ENCODE results near the gene CISD3.

The CISD3 gene

DNA sequence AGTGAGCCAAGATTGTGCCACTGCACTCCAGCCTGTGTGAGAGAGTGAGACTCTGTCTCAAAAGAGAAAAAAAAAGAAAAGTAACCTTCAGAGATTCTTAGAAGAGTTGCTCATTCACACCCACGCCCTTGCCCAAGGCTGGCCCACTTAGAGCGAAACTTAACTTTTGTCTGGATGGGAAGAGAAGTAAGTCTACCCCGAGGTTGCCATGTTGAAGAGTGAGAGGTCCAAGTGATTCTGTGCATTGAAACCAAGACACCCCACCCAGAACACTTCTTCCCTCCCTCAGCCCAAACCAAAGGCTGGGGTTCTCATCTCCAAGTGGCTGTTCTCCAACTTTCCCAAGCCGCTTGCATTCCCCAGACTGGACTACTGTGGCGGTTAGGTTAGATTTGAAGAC lies 2.4 kb upstream of the CISD3 start:
- peak; percentile 48 for DNase-seq (ENCODE audit: low read depth, low spot score)

DNA sequence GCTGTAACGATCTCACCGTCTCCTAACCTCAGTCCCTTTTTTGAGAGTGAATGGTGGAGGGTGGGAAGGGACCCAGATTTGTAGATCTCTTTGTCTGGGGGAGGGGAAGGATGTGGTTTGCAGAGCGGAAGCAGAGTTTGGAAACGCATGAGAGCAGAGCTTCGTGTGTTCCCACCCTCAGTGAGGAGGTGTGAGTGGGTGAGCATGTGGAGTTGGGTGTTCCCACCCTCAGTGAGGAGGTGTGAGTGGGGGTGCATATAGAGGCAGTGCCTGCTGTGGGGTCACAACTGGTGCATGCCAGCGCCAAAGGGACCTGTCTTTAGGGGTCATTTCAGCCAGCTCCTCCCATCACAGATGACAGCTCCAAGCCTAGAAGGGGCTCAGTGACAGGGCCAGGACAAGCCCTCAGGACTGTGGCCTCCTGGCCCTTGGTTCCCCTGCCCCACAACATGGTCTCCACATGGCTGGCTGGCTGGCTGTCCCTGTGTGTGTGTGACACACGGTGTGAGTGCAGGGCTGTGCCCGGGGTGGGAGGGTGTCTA lies 1.8 kb upstream of the CISD3 start:
- DNase-seq (ENCODE audit: low read depth, low spot score): peak; percentile 51

DNA sequence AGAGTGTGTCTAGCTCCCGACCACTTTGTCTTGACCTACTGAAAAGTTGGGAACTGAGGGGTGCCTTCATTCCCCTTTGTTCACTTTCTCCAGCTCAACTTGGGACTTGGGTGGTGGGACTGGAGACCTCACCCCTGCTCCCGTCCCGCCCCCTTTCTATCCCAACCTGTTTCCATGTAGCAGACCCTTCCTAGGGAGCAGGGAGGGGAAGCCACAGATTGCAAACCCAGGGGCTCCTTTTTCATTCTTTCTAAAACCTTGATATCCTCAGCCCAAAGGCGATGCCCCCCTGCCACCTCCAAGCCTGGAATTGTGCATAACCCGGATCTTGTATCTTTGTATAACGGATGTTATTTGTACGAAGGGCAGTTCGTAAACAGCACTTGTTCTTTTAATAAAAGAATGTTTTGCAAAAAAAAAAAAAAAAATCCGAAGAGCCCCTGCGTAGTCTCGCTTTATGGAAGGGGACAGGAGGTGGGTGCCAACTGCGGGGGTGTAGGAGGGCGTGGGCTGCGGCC lies 714 bp upstream of the CISD3 start:
- DNase-seq (ENCODE audit: low read depth, low spot score): no peak

DNA sequence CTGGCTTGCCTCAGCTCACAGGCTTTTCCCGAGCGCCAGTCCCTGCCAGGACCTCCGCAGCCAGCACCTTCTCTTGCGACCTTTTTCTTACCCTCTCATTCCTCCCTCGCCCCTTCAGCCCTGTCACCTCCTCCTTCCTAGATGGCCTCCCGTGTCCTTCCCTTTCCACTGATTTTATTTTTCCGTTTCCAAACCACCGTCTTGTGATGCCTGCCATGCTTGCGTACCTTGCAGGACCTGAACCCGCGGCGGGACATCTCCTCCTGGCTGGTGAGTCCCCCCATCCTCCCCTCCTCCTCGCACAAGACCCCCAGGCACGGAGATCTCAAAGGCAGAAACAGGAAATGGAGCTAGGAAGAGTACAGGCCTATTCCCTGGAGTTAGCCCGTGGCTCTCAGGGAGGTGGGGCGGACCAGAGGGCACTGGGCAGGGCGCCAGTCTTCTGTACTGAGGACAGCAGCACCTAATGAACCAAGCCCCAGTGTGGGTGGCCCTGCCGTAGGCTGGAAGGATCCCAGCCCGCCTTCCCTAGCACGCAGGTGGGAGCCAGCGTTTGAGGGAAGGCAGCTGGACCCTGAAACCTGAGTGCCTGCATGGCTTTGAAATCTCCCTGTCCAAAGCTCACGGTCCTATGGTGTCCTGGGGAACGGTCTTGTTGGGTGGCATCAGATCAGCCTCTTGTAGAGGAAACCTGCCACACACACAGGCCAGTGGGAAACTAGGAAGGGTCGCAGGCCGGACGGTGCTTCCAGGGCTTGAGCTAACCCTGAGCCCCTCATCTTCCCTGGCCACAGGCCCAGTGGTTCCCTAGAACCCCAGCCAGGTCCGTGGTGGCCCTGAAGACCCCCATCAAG lies 612 bp downstream of the CISD3 start:
- no peak for DNase-seq (ENCODE audit: low read depth, low spot score)

DNA sequence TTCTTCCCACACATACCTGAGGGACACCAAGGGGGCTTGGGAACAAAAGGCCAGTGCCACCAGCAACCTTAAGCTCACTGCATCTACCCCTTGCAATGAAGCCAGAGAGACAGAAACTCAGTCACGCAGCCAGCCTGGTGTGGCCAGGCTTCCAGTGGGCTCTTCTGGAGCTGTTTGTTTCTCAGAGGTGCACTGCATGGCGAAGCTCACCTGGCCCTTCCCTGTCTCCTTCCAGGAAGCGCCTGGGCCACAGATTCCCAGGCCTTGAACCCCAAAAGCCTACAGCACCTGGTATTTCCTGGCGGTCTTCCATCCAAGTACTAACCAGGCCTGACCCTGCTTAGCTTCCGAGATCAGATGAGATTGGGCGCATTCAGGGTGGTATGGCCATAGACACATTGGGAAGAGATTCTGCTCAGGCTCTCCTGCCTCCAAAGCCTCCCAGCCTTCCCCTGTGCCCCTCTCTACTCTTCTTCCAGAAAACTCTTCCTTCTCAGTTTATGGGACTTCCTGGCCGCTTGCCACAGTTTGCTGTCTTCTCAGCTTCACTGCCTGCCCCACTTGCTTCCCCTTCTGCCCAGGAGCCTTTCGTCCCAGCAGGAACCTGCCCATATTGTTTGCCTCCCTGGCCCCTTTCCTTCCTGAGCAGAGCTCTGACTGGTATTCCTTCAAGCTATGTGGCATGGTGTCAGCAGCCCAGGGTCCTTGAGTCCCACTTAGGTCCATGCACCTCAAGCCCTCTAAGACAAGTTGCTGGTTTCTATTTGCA lies 1.6 kb downstream of the CISD3 start:
- no peak for DNase-seq (ENCODE audit: low read depth, low spot score)

DNA sequence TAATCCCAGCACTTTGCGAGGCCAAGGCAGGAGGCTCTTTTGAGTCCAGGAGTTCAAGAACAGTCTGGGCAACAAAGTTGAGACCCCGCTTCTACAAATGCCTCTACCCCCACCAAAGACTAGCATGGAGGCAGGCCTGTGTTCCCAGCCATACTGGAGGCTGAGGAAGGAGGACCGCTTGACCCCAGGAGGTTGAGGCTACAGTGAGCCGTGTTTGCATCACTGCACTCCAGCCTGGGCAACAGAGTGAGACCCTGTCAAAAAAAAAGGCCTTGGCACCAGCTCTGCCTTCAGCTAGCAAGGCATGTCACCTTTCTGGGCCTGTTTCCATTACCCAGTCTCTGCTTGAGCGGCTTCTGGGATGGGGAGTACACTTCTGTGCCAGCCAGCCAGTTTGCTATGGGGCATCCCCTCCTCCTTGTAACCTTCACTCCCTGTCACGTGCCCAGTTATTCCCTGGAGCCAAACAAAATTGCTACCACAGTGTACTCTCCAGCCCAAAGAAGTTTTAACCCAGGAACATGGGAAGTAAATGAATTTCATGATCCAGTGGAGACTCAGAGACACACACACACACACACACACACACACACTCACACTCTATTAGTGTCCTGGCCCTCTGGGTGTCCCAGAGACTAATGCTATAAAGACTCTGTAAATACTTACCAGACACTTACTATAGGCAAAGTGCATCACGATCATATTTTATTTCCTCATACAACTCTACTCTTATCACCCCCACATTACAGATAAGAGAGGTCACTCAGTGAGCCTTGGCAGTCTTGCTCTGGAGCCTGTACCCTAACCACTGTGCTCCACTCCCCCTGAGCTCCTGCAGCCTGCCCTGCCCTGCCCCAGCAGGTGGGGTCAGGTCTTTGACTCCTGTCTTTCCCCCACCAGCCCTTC lies 2.5 kb downstream of the CISD3 start:
- no peak for DNase-seq (ENCODE audit: low read depth, low spot score)

DNA sequence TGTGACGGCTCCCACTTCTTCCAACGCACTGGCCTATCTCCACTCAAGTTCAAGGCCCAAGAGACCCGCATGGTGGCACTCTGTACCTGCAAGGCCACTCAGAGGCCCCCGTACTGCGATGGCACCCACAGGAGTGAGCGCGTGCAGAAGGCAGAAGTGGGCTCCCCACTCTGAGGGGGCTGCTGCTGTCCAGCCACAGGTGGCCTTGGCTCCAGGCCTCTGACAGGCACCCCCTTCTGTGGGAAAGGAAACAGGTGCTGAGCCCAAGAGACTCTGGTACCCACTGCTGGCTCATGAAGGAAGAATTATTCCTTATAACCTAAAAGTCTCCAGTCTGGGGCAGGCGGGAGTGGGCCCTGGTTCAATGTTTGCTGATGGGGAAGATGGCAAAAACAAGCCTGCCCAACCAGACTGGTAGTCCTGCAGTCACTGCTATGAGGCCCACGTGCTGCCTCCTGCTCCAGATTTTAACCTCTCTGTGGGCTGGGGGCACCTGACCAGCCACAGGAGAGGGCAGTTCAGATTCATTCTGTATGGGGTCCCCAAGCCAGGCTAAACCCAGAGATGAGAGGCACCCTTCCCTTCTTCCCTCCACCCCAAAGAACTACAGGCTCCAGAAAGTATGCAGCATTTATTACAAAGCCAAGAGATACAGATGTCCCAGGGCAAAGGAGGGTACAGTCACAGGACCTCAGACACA lies 3.3 kb downstream of the CISD3 start:
- no peak for DNase-seq (ENCODE audit: low read depth, low spot score)

DNA sequence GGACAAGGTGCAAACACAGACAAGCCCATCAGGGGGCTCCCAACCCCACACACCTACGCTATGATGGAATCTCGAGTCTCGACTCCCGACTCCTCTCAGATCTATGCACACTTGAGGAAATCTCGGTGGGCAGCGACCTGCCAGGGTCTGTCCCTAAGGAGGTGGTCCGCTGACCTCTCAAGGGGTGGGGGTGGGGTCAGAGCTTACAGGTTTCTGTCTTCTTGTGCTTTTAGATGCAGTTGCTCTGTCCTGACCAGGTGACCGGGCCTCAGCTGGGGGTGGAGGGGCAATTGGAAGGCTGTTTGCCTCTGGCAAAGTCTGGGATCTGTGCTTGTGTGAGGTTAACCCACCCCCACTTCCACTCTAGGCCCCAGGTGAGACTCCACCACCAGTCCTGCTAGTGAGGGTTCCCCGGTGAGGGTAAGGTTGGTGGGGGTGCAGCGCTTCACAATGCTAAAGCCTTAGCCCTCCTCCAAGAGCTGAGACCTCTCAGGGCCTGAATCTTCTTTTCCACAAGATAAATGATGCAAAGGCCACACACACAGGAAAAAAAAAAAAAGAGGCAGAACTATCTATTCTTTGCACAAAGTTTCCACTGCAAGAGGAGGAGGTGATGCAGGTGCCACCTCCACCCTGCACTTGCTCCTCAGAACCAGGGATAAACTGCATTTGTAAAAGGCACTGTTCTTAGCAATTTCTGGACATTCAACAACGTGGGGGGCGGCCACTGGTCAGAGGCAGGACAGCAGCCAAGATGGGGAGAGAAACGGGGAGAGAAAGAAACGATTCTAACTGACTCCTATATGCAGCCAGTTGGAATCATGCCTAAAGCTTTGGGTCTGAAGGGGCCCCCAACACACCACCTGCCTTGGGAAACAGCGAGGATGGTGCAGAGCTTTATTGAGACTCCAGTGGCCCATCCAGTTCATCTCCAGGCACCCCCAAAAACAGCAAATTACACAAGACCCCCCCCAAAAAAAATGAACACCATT lies 4.1 kb downstream of the CISD3 start:
- no peak for DNase-seq (ENCODE audit: low read depth, low spot score)

DNA sequence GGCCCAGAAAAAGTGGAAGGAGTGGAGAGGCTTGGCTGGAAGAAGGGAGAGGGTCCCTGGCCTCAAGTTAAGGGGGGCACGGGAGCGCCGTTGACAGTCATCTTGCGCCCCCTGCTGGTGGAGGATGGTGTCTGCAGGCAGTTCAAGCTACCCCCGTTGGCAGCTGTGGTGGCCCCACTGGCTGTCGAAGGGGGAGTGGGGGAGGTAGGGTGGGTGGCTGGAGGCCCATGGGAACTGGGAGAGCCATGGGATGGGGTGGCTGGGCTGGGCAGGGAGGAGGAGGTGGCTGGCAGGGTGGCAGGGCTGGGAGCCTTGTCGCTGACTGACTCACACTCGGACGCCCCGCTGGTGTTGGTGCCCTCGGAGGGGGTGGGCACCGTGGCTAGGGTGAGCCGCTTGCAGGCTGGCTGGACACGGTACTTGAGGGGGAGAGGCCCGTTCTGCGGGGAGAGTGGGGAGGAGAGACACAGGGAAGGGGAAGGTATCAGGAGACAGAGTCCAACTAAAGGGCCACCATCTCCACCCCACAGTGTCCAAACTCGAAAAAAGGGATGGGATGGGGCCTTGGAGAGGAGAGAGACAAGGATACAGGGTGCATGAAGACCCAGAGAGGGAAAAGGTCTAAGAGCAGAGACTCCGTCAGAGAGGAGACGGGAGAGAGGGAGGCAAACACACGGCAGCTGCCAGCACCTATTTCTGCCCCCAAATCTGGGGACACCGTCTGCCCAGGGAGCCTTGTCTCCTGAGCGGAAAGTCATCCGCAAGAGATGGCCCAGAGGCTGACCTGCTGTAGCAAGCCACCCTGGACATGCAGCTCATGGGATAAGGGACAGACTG lies 5.2 kb downstream of the CISD3 start:
- DNase-seq (ENCODE audit: low read depth, low spot score): peak; percentile 65

DNA sequence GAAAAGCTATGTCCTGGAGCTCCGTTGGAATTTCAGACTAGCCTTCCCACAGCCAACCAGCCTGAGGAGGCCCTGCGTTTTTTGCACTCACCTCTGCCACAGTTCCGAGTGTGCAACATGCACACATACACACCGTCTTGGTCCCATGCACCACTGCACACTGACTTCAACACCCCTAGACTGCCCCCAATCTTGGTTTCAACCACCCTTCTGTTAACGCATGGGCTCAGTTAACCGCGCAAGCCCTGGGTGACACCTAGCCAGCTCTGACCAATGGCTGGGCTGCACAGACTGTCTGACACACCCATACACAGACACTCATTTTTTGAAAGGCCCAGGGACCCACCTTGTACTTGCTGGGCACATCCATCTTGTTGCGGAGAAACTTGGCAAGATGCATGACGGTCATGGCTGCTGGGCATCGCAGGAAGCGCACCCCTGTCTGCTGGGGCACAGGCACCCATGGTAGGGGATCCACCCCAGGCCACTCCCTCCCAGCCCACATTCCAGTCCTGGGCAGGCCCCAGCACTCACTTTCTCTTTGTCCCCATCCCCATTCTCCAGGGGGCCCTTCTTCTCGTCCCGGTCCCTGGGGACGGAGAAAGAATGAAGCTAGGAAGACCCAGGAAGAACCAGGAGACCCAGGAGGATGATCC lies 8.0 kb downstream of the CISD3 start:
- no peak for DNase-seq (ENCODE audit: low read depth, low spot score)

DNA sequence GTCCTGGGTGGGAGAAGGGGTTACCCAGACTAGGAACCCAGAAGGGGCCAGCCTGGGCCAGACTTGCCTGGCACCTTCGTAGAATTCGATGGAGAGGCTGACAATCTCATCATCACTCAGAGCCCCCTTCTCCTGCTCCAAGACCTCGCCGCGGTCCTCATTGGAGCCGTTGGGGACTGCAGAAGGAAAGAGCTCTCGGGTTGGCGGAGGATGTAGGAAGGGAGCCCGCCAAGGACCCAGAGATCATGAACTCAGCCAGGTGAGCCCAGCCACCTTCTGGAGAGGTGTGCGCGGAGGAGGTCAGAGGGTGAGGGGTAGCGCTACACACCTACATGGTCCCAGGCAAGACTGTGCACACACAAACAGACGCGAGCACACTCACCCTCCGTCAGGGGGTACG lies 8.5 kb downstream of the CISD3 start:
- DNase-seq (ENCODE audit: low read depth, low spot score): no peak

DNA sequence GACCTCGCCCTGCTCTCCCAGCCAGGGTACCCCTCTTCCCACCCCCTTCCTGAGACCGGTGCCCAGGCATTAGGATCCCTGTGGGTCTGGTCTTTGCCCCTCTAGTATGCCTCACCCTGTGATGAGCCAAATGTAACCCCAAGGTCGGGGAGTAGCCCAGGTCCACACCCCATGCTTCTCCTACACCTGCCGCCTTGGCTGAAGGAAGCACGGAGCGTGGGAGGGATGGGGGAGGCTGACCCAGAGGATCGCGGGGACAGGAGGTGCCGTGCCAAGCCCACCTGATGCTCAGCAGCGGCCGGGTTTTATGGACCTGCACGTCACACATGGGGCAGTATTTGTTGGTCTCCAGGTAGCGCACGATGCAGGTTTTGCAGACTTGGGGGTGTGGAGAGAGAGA lies 9.2 kb downstream of the CISD3 start:
- DNase-seq (ENCODE audit: low read depth, low spot score): no peak

DNA sequence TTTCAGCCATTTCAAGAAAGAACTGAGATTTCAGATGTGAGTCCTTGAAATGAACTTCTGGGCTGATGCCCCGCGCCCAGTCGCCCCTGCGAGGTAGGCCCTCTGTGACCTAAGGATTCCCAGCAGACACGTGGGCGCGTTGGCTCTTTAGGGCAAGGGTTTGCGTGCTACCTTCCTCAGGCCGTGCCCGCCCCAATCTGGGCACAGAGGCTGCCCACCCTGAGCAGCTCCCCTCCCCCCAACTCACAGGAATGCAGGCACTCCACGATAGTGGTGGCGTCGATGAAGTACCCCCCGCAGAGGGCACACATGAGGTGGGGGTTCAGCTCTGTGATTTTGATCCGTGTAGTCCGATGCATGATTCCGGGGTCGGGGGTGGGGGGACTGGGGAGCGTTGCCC lies 9.9 kb downstream of the CISD3 start:
- DNase-seq (ENCODE audit: low read depth, low spot score): no peak

DNA sequence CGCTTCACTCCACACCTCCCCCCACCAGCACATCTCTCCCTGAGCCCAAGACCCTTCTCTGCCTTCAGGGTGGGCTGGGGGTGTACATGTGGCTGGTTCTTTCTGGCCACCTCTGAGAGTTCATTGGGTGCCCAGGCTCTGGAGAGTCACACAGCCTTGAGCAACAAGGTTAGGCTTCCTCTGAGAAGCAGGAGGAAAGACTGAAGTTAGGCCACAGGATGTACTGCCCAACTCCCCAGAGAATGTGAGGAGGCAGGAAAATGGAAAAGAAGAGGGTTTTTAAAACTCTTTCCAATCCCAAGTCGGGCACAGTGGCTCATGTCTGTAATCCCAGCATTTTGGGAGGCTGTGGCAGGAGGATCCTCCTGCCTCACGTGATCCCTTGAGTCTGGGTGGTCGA lies 10.7 kb downstream of the CISD3 start:
- DNase-seq (ENCODE audit: low read depth, low spot score): no peak

DNA sequence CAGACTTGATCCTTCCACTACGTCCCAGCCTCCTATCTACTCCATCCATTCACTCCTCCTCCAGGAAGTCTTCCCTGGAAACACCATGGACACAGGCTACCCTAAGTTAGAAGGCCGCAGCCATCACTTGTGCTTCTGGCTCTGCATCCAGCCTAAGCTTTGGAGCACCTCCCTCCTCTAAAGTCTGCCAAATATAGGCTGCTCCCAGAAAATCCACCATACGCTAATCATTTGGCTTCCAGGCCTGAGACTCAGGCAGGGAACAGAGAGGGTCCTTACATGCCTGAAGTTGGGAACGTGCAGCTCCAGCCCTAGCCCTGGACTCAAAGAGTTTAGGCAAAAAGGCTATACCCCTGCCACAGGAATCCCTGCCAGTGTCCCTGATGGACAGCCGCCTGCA lies 11.3 kb downstream of the CISD3 start:
- no peak for DNase-seq (ENCODE audit: low read depth, low spot score)

DNA sequence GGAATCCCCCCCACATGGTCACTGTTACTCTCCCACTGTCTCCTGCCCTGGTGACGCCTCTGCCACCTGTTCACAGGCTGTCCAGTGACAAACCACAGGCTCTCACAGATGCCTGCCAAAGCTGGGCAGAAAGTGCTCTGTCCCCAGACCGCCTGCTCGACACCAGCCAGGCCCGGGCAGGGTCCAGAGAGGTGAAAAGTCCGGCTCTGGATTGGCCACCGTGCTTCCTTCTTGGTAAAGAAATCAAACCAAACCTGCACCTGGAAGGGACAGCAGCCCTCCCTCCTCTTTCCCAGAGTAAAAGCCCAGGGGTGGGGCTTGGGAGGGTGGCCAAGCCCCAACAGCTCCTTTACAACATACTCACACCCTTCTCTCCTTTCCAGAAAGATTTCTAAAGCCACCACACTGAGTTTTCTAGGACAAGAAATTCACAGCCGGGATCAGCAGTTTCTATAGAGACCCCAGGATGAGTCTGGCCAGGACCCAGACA lies 11.8 kb downstream of the CISD3 start:
- no peak for DNase-seq (ENCODE audit: low read depth, low spot score)

DNA sequence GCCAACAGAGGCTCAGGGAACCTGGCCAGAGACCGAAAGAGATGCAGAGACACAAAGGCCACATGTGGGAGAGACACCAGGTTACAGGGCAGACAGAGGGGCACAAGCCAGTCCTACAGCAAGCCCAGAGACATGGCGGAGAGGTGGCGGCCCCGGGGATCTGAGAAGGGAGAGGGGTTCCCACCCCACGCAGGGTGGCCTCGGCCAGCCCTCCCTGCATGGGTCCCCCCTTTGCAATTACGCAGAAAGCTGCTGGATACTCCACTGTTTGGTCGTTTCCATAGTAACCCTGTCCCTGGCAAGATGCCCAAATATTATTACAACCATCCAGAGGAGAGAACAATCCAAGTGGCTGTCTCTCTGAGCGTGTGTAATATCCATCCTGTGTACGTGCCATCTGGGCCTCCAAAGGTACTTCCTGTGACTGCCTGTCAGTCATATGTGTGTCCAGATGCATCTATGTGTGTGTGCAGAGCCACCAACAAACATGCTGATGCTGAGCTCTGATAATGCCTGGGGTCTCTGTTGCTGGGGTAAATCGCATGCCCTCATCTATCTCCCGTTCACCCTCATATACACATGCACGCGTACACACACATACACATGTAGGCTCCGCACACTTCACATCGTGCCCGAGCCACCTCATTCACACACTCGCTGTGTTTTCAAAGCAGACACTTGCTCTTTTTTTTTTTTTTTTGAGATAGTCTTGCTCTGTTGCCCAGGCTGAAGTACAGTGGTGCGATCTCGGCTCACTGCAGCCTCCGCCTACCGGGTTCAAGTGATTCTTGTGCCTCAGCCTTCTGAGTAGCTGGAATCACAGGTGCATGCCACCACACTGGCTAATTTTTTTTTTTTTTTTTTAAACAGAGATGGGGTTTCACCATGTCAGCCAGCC lies 12.5 kb downstream of the CISD3 start:
- DNase-seq (ENCODE audit: low read depth, low spot score): no peak

Measured in activated CD4-positive, CD25-positive, alpha-beta regulatory T cell treated with anti-CD3 and anti-CD28 coated beads, Interleukin-2, amount 50 U/mL, for 16 hours (primary cell).